ENCODE results near the gene PLD2.
"Not testable (repeated sequence)": the region's sequence is repeated elsewhere in the genome, so short reads cannot be mapped to it uniquely, and the experiment has no call there.

The PLD2 gene

GRCh38 chr17:4861052-4861451 lies 54.1 kb downstream of the PLD2 start:
- FAIRE-seq: no peak
- no peak for TF ChIP-seq POLR2AphosphoS5 (IDR thresholded peaks at IDR 0.05; ENCODE audit: low read depth, low read length)
- no peak for TF ChIP-seq POLR2A (IDR thresholded peaks at IDR 0.05; ENCODE audit: low read depth, low read length)
- TF ChIP-seq PAX5 (IDR thresholded peaks at IDR 0.05; ENCODE audit: insufficient read depth, low read length, severe bottlenecking): no peak
- TF ChIP-seq TAF1 (IDR thresholded peaks at IDR 0.05; ENCODE audit: low read depth, low read length): no peak
- TF ChIP-seq SPI1 (IDR thresholded peaks at IDR 0.05; ENCODE audit: low read depth, low read length): no peak
- TF ChIP-seq POU2F2 (IDR thresholded peaks at IDR 0.05; ENCODE audit: low read depth, low read length): no peak

GRCh38 chr17:4862720-4863119 lies 55.8 kb downstream of the PLD2 start:
- FAIRE-seq (no peak), DNase-seq (ENCODE audit: insufficient read length, low spot score) (no peak)
- no peak for TF ChIP-seq POLR2AphosphoS5 (IDR thresholded peaks at IDR 0.05; ENCODE audit: low read depth, low read length)
- TF ChIP-seq POU2F2 (IDR thresholded peaks at IDR 0.05; ENCODE audit: low read depth, low read length): no peak
- no peak for TF ChIP-seq TAF1 (IDR thresholded peaks at IDR 0.05; ENCODE audit: low read depth, low read length)
- TF ChIP-seq POLR2A (IDR thresholded peaks at IDR 0.05; ENCODE audit: low read depth, low read length): no peak
- no peak for TF ChIP-seq SPI1 (IDR thresholded peaks at IDR 0.05; ENCODE audit: low read depth, low read length)
- TF ChIP-seq PAX5 (IDR thresholded peaks at IDR 0.05; ENCODE audit: insufficient read depth, low read length, severe bottlenecking): no peak

More at GRCh38 chr17:4861052-4861451, 54.1 kb downstream of the PLD2 start:
- no peak for DNase-seq (ENCODE audit: insufficient read length, low spot score)

GRCh38 chr17:4863321-4863720 lies 56.4 kb downstream of the PLD2 start:
- FAIRE-seq (no peak), DNase-seq (ENCODE audit: insufficient read length, low spot score) (no peak)

GRCh38 chr17:4867535-4867934 lies 60.6 kb downstream of the PLD2 start:
- FAIRE-seq; DNase-seq (ENCODE audit: insufficient read length, low spot score): not testable (repeated sequence)

More at GRCh38 chr17:4863321-4863720, 56.4 kb downstream of the PLD2 start:
- TF ChIP-seq POLR2A (IDR thresholded peaks at IDR 0.05; ENCODE audit: low read depth, low read length) (no peak), PAX5 (IDR thresholded peaks at IDR 0.05; ENCODE audit: insufficient read depth, low read length, severe bottlenecking) (no peak), SPI1 (IDR thresholded peaks at IDR 0.05; ENCODE audit: low read depth, low read length) (no peak), TAF1 (IDR thresholded peaks at IDR 0.05; ENCODE audit: low read depth, low read length) (no peak), POLR2AphosphoS5 (IDR thresholded peaks at IDR 0.05; ENCODE audit: low read depth, low read length) (no peak), POU2F2 (IDR thresholded peaks at IDR 0.05; ENCODE audit: low read depth, low read length) (no peak)

DNA sequence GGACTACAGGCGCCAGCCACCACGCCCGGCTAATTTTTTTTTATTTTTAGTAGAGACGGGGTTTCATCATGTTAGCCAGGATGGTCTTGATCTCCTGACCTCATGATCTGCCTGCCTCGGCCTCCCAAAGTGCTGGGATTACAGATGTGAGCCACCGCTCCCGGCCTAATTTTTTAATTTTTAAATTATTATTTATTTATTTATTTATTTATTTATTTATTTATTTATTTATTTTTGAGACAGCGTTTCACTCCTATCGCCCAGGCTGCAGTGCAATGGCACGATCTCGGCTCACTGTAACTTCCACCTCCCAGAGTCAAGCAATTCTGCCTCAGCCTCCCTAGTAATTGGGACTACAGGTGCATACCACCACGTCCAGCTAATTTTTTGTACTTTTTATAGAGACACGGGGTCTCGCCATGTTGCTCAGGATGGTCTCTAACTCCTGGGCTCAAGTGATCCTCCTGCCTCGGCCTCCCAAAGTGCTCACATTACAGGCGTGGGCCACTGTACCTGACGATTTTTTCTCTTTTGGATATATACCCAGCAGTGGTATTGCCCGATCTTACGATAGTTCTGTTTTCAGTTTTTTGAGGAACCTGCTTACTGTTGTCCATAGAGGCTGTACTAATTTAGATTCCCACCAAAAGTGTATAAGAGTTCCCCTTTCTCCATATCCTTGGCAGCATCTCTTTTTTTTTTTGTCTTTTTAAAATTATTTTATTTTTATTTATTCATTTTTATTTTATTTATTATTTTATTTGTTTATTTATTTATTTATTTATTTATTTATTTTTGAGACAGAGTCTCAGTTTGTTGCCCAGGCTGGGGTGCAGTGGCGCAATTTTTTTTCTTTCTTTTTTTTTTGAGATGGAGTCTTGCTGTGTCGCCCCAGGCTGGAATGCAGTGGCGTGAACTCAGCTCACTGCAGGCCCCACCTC lies 62.4 kb downstream of the PLD2 start:
- FAIRE-seq; DNase-seq (ENCODE audit: insufficient read length, low spot score): not testable (repeated sequence)

- FAIRE-seq (no peak), DNase-seq (ENCODE audit: insufficient read length, low spot score) (no peak)
- TF ChIP-seq POU2F2 (IDR thresholded peaks at IDR 0.05; ENCODE audit: low read depth, low read length): no peak
- TF ChIP-seq SPI1 (IDR thresholded peaks at IDR 0.05; ENCODE audit: low read depth, low read length): no peak
- TF ChIP-seq POLR2A (IDR thresholded peaks at IDR 0.05; ENCODE audit: low read depth, low read length): no peak
- no peak for TF ChIP-seq TAF1 (IDR thresholded peaks at IDR 0.05; ENCODE audit: low read depth, low read length)
- no peak for TF ChIP-seq POLR2AphosphoS5 (IDR thresholded peaks at IDR 0.05; ENCODE audit: low read depth, low read length)
- TF ChIP-seq PAX5 (IDR thresholded peaks at IDR 0.05; ENCODE audit: insufficient read depth, low read length, severe bottlenecking): no peak
Measured at GRCh38 chr17:4870855-4871254, 63.9 kb downstream of the PLD2 start.

- no peak for FAIRE-seq
- DNase-seq (ENCODE audit: insufficient read length, low spot score): no peak
Measured at GRCh38 chr17:4872786-4873185, 65.8 kb downstream of the PLD2 start.

More at GRCh38 chr17:4872786-4873185, 65.8 kb downstream of the PLD2 start:
- no peak for TF ChIP-seq POLR2AphosphoS5 (IDR thresholded peaks at IDR 0.05; ENCODE audit: low read depth, low read length)
